A673 (cell line): Measurements from ENCODE around the gene CLSTN1.

Experiments
- EZH2 ChIP-seq: fragments of 200-600 bp; sonication (generic); IDR thresholded peaks from 2 replicates; pipeline ENCODE4 v1.6.1; 2017; ENCODE audit warnings: borderline replicate concordance, low read depth, mild to moderate bottlenecking, mixed read lengths, antibody characterized with exemption, low read length; ENCODE audit not compliant: poor library complexity, severe bottlenecking
- TF ChIP-seq, protein P1 (sequence below): fragments of 300-800, 200-600 bp; sonication (generic); conservative IDR thresholded peaks from 2 replicates; pipeline ENCODE4 v1.5.1; 2017; ENCODE audit warnings: low read depth, mild to moderate bottlenecking, antibody characterized with exemption, low read length, moderate library complexity, mixed read lengths

DNA sequence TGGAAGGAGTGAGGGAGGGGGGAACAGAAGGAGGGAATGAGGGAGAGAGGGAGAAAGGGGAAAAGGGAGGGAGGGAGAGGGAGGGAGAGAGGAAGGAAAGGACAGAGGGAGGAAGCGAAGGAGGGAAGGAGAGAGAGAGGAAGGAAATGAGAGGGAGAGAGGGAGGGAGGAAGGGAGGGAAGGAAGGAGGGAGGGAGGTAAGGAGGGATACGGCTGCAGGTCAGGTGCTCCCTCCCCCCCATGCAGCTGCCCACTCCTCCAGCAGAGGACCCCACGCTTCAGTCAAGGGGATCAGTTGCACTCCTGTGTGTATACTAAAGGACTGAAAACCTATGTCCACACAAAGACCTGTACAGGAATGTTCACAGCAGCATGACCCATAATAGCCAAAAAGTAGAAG lies 54.8 kb downstream of the CLSTN1 start:
- no peak for TF ChIP-seq EZH2
- TF ChIP-seq, protein P1, sequence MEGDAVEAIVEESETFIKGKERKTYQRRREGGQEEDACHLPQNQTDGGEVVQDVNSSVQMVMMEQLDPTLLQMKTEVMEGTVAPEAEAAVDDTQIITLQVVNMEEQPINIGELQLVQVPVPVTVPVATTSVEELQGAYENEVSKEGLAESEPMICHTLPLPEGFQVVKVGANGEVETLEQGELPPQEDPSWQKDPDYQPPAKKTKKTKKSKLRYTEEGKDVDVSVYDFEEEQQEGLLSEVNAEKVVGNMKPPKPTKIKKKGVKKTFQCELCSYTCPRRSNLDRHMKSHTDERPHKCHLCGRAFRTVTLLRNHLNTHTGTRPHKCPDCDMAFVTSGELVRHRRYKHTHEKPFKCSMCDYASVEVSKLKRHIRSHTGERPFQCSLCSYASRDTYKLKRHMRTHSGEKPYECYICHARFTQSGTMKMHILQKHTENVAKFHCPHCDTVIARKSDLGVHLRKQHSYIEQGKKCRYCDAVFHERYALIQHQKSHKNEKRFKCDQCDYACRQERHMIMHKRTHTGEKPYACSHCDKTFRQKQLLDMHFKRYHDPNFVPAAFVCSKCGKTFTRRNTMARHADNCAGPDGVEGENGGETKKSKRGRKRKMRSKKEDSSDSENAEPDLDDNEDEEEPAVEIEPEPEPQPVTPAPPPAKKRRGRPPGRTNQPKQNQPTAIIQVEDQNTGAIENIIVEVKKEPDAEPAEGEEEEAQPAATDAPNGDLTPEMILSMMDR: no peak
